NCI-H2171 treated with DMSO at 0.1 percent for 48 hours (cell line): ENCODE results near the gene COG7.

Source experiments
- DNase-seq: peaks from one replicate; lab custom pipeline; 2025; lab: John Stamatoyannopoulos, UW

The COG7 gene

DNA sequence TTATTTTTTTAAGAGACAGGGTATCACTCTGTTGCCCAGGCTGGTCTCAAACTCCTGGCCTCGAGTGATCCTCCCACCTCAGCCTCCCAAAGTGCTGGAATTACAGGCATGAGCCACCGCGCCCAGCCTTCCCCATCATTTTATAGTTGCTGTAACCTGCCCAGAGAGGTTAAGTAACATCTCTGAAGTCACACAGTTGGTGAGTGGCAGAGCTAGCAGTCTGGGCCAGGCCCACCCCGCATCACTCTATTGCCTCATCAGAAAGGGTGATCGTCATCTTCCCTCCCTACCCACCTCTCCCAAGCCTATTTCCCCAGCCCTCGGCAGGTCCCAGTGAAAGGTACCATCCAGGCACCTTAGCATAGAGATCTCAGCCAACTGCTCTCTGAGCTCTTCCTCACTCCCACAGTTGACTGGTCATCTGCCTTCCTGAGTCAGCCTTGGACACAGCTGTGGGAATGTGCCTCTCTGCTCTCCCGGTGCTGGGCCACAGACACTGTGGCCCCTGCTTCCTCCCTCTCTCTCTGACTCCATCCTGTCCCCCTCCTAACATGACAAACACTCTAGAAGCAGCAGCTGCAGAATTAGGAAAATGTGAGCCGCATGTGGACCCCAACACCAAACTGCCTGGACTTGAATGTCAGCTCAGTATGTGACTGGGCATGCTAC is 93.8 kb downstream of the COG7 start:
- no peak for DNase-seq

DNA sequence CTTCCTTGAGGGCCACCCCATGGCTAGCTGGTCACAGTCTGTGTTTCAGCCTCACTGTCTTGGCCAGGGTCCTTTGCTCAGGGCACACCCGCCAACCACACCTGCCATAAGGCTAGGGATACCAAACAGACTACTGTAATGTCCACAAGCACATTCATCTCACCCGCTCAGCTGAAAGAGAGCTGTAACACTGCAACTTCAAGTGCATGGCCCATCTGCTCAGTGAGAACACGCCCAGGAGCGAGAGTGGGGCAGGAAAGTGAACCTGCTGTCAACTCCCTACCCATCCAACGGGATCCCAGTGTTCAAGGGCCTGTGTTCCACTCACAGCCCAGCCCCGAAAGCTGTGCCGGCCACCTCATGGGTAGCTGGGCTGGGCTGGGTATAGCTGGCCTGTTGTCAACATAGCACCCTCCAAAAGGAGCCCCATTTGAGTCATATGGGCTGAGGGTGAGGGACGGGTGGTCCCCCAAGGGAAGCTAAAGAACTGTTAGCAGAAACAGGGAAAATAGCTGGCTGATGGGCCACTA is 95.2 kb downstream of the COG7 start:
- DNase-seq, result peak; percentile 82

DNA sequence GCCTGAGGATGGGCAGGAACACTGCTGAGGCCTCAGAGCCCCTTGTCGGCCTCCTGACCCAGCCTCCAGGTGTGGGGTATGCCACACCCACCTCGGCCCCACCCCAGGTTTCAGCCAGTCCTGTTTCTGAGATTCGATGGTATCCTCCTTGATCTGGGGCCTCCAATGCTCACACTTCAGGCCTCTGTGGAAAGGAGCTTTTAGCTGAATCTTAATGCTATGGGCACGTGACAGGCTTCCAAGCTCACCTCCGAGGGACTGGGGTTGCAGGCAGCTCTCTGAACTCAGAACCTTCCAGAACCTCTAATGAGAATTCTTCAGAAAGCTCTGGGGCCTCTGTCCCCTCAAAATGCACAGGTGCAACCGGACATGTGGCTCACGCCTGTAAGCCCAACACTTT is 96.0 kb downstream of the COG7 start:
- no peak for DNase-seq

DNA sequence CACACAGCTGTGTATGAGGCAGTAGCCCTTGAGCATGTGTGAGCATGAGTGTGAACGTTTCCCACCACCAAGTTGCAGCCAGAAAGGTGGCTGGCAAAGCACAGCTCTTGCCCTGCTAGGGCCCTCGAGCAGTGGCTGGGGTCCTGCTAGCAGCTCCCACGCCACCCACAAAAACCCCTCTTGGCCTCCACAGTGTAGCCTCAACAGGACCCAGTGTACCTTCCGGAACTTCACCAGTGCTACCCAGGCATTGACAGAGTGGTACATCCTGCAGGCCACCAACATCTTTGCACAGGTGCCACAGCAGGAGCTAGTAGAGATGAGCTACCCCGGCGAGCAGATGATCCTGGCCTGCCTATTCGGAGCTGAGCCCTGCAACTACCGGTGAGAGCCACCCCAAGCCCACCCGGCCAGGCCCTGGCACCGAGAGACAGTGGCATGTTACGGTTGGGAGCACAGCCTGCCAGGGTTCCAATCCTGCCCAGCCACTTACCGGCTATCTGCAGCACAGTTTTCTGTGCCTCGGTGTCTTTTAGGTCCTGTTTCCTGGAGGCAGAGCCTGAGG is 97.8 kb downstream of the COG7 start:
- no peak for DNase-seq

DNA sequence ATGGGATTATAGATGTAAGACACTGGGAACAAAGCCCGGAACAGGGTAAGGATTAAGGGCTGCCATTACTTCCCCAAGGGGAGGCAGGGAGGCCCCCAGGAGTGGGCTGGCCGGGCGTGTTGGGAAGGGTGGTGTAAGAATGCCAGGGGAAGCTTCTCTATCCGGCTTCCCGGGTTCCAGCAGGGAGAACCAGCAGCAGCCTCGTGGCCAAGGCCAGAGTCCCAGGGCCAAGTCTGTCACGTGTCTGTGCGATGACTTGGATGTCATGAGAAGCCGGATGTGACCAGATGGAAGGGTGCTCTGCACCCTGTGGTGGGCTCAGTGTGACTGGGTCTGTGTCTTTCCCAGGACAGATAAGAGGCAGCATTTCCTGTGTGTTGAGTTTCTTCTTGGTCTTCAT is 98.7 kb downstream of the COG7 start:
- no peak for DNase-seq

- DNase-seq, result peak; percentile 4
These were observed 99.5 kb downstream of the COG7 start for GRCh38 chr16:23353440-23353839.

DNA sequence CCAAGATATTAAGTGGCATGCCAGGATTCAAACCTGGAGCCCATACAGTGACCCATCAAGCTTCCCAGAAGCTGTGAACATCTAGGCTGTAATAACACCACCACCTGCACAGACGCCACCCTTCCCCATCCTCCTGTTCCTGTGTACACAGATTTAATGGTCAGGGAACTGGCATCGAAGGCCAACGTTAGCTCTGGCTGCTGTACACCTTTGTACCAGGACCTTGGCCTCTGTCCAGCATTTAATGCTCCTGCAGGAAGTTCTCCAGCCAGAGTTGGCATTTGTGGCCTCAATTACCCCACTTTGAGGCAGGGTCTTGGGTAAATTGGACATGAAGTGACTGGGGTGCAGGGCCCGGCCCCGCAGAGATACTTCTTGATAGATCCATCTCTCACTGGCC is 101.6 kb downstream of the COG7 start:
- DNase-seq, result no peak

DNA sequence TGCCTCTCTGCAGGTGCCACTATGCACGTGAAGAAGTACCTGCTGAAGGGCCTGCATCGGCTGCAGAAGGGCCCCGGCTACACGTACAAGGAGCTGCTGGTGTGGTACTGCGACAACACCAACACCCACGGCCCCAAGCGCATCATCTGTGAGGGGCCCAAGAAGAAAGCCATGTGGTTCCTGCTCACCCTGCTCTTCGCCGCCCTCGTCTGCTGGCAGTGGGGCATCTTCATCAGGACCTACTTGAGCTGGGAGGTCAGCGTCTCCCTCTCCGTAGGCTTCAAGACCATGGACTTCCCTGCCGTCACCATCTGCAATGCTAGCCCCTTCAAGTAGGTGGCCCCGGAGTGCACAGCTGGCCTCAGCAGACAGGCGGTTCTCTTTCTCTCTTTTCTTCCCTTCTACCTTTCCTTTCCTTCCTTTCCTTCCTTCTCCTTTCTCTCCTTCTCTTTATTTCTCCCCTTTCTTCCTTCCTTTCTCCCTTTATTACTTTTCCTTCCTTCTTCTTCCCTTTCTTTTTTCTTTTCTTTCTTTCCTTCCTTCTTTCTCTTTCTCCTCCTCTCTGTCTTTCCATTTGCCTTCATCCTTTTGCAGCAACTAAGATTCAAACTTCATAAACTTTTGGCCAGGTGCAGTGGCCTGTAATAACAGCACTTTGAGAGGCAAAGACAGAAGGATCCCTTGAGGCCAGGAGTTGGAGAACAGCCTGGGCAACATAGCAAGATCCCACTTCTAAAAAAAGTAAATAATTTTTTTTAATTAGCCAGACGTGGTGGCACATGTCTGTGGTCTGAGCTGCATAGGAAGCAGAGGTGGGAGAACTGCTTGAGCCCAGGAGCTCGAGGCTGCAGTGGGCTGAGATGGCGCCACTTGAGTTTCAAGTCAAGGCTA is 104.2 kb downstream of the COG7 start:
- no peak for DNase-seq

GRCh38 chr16:23345237-23345636 is 107.8 kb downstream of the COG7 start:
- no peak for DNase-seq

DNA sequence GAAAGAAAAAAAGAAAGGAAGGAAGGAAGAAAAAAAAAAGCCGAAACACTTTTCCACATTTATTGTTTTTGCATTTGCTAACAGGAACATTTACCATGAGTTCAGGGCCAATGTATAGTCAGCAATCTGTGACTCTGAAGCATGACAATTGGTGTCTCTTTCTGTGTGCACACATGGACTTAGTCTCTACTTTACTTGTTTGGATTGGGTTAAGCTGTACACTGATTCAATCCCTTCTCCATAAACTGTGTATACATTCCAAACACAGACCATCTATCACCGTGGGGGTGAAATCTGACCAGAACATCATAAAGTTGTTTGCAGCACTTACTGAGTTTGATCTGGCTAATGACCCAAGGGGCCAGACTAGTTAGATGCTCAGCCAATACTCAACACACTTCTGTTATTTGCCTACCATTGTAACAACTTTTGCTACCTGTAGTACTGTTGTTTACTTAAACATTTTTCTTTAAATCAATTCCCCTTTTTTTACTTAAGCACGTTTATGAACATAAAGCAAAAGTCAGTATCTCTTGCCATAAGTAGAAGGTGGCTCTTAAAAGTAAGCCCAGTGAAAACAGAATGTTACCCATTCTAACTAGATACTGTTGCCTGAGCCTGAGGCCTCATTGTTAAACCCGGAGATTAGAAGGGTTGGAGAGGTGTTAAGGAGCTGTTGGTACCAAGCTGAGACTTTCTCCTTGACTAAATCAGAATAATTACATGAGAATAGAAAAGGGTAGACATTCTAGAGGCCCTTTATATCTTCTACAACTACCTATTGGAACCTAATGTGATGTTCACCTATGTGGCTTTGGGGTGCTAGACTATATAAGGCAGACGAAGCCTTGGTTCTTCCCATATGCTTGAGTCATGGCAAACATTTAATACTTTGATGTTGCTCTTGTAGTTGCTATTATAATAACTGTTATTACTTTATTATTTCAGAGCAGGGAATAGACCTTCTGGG is 109.1 kb downstream of the COG7 start:
- no peak for DNase-seq

- no peak for DNase-seq
These were observed 110.8 kb downstream of the COG7 start for GRCh38 chr16:23342083-23342640.

GRCh38 chr16:23339787-23340186 is 113.2 kb downstream of the COG7 start:
- no peak for DNase-seq
